ENCODE results near the gene PDCD2L. TPM values are rescaled to one million over a fixed set of nuclear protein-coding genes. Genes with fewer than 3 reads are reported as not detected.
"Not testable (repeated sequence)": the region's sequence is repeated elsewhere in the genome, so short reads cannot be mapped to it uniquely, and the experiment has no call there.

PDCD2L gene
- total RNA-seq, 4 donors from 2014 or later = 5.6 to 10.6 (median 7.2) TPM; not detected in 1

DNA sequence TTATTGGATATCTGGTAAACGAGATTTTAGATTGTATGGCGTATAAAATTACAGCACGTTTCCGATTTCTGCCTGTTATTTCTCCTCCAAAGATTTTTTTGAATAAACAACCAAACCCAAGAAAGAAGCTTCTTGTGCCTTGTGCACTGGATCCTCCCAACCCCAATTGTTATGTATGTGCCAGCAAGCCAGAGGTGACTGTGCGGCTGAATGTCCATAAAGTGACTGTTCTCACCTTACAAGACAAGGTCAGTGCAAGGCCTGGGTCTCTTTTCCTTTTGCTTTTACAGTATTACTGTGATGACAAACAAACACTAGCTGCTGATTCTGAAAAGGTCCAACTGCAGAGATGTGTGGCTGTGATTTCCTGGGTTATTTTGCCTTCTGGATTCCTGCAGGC lies 54.5 kb downstream of the PDCD2L start:
- WGBS, 2 donors (ENCODE audit: low coverage in 1 of 2) = 92 to 94% methylated on average over 4 to 5 of the region's 5 CpGs
- H3K27ac ChIP-seq = no peak overlapping the region
- intact Hi-C loops (cut with DNase I; ENCODE audit: low total_unique reads) = no loop called here
- TF ChIP-seq POLR2AphosphoS5 (IDR thresholded peaks at IDR 0.05) (no peak), POLR2A (IDR thresholded peaks at IDR 0.05) (no peak), EP300 (IDR thresholded peaks at IDR 0.05; ENCODE audit: low read depth) (no peak)
- TF ChIP-seq, protein P1, sequence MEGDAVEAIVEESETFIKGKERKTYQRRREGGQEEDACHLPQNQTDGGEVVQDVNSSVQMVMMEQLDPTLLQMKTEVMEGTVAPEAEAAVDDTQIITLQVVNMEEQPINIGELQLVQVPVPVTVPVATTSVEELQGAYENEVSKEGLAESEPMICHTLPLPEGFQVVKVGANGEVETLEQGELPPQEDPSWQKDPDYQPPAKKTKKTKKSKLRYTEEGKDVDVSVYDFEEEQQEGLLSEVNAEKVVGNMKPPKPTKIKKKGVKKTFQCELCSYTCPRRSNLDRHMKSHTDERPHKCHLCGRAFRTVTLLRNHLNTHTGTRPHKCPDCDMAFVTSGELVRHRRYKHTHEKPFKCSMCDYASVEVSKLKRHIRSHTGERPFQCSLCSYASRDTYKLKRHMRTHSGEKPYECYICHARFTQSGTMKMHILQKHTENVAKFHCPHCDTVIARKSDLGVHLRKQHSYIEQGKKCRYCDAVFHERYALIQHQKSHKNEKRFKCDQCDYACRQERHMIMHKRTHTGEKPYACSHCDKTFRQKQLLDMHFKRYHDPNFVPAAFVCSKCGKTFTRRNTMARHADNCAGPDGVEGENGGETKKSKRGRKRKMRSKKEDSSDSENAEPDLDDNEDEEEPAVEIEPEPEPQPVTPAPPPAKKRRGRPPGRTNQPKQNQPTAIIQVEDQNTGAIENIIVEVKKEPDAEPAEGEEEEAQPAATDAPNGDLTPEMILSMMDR (IDR thresholded peaks at IDR 0.05) = no peak
- H3K27me3 ChIP-seq = no peaks in the 10 kb centered on the region
- H3K4me3 ChIP-seq = no peak overlapping the region
- in situ Hi-C loops (cut with MboI; ENCODE audit: low pct_ligation_motif_present in 1 of 4, low pct_unique_long_range_greater_than_20kb in 1 of 4, low sequenced_read_pairs in 3 of 4) = no loop called here
- DNase-seq = no peak
- no peaks in the 10 kb centered on the region for H3K9me3 ChIP-seq
- H3K36me3 ChIP-seq = peaks cover 0 to 75% (median 33%) of the 10 kb centered on the region in 4 donors
- H3K4me1 ChIP-seq = peaks cover 0 to 9% (median 0%) of the 10 kb centered on the region in 4 donors

DNA sequence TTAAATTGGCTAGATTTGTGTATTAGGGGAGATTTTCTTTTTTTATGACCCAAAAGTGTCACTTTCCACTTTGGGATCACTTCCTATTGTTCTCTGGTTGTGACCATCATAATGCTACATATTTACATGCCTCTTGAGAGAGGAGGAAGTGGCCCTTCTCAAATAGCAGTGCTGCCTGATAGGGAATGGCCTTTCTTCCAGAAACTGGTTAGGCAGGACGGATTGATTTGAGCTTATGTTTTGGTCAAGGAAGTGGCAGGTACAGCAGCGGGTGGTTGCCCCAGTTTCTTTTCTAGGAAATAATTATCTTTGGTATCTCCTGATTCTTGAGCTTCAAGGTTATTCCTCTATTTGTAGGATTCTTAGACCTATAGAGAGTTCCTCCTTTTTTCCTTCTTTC lies 55.4 kb downstream of the PDCD2L start:
- 45% methylated on average over 2 of the region's 2 CpGs; no CpG with 5 or more reads in 1 of the 2 donors for WGBS, 2 donors (ENCODE audit: low coverage in 1 of 2)
- TF ChIP-seq, protein P1 (IDR thresholded peaks at IDR 0.05) = no peak
- no peak for TF ChIP-seq EP300 (IDR thresholded peaks at IDR 0.05; ENCODE audit: low read depth)
- TF ChIP-seq POLR2AphosphoS5 (IDR thresholded peaks at IDR 0.05) = no peak
- no peaks in the 10 kb centered on the region for H3K9me3 ChIP-seq
- in situ Hi-C loops (cut with MboI; ENCODE audit: low pct_ligation_motif_present in 1 of 4, low pct_unique_long_range_greater_than_20kb in 1 of 4, low sequenced_read_pairs in 3 of 4) = no loop called here
- H3K36me3 ChIP-seq = peaks cover 2 to 75% (median 32%) of the 10 kb centered on the region in 4 donors
- no peak overlapping the region for H3K4me3 ChIP-seq
- peaks cover 0 to 9% (median 0%) of the 10 kb centered on the region in 4 donors for H3K4me1 ChIP-seq
- no peak overlapping the region for H3K27ac ChIP-seq
- intact Hi-C loops (cut with DNase I; ENCODE audit: low total_unique reads) = no loop called here
- no peaks in the 10 kb centered on the region for H3K27me3 ChIP-seq
- DNase-seq = no peak

DNA sequence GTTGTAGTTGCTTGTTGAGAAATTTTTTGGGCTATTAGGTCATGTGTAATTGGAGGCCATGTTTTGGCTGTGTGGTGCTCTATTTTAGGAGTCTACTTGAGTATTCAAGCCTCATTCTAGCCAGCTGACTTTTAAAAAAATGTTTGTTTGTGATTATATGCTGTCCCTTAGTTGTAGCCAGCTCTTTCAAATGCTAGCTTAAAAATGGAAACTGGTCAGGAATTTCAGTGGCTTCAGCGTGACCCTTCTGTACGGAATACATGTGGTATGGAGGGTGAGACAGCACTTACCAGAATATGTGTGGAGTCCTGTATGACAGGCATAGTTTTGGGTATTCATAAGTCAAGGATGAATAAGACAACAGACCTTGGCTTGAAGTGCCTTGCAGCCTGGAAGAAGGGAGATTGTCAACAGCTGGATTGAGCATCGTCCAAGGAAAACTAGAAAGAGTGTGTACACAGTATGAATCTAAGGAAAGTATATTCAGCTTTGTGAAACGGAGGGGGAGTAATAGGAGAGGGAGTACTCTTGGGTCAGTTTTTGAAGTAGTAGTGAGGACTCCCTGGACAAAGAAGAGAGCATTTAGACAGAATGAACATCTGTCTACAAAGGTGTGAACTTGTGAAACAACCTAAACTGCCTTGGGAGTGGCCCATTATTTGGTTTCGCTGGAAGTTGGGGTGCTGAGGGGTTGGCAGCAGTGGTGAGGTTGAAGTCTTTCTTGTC lies 57.3 kb downstream of the PDCD2L start:
- in situ Hi-C loops (cut with MboI; ENCODE audit: low pct_ligation_motif_present in 1 of 4, low pct_unique_long_range_greater_than_20kb in 1 of 4, low sequenced_read_pairs in 3 of 4) = no loop called here
- H3K36me3 ChIP-seq = peaks cover 2 to 77% (median 34%) of the 10 kb centered on the region in 4 donors

DNA sequence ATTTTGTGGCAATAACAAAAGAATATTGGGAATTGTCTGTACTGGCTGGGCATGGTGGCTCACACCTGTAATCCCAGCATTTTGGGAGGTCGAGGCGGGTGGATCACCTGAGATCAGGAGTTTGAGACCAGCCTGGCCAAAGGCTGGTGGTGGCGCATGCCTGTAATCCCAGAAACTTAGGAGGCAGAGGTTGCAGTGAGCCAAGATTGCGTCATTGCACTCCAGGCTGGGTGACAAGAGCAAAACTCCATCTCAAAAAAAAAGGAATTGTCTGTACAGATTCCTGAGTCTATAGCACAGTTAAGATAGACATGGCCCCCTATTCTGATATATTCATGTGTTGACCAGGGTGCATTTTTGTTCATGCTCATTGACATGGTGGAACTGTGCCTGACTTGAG lies 60.6 kb downstream of the PDCD2L start:
- H3K4me3 ChIP-seq; H3K27ac ChIP-seq; H3K4me1 ChIP-seq; in situ Hi-C loops (cut with MboI; ENCODE audit: low pct_ligation_motif_present in 1 of 4, low pct_unique_long_range_greater_than_20kb in 1 of 4, low sequenced_read_pairs in 3 of 4); intact Hi-C loops (cut with DNase I; ENCODE audit: low total_unique reads); DNase-seq; H3K9me3 ChIP-seq; H3K27me3 ChIP-seq: not testable (repeated sequence)
- H3K36me3 ChIP-seq = peaks cover 0 to 83% (median 42%) of the 10 kb centered on the region in 4 donors
- WGBS, 2 donors (ENCODE audit: low coverage in 1 of 2) = 97% methylated on average over 4 of the region's 4 CpGs; no CpG with 5 or more reads in 1 of the 2 donors

More for the DNA sequence above, 57.3 kb downstream of the PDCD2L start:
- no peak for DNase-seq
- Histone ChIP-seq H3K27ac (peak overlapping the region in 2 of 4 donors; percentile 14 to 21), H3K9me3 (no peaks in the 10 kb centered on the region), H3K4me3 (no peak overlapping the region), H3K4me1 (peaks cover 0 to 9% (median 0%) of the 10 kb centered on the region in 4 donors), H3K27me3 (no peaks in the 10 kb centered on the region)
- intact Hi-C loops (cut with DNase I; ENCODE audit: low total_unique reads) = no loop called here
- WGBS, 2 donors (ENCODE audit: low coverage in 1 of 2) = 74 to 80% methylated on average over 5 of the region's 5 CpGs
- TF ChIP-seq POLR2AphosphoS5 (IDR thresholded peaks at IDR 0.05) (no peak), EP300 (IDR thresholded peaks at IDR 0.05; ENCODE audit: low read depth) (no peak), POLR2A (IDR thresholded peaks at IDR 0.05) (no peak)
- TF ChIP-seq, protein P1 (IDR thresholded peaks at IDR 0.05) = no peak
